ENCODE results near the gene OR8B3.

OR8B3 gene

GRCh38 chr11:124442847-124443246 is 44.0 kb upstream of the OR8B3 start:
- Histone ChIP-seq H3K9me3 (ENCODE audit: control insufficient read depth, insufficient read depth, low read length) (no peaks in the 10 kb centered on the region), H3K79me2 (ENCODE audit: control insufficient read depth, low read length) (no peaks in the 10 kb centered on the region), H3K36me3 (ENCODE audit: control insufficient read depth, low read length) (no peaks in the 10 kb centered on the region), H3K27ac (ENCODE audit: low read depth, low read length) (no peak overlapping the region), H3F3A (ENCODE audit: control insufficient read depth, insufficient read depth) (no peaks in the 10 kb centered on the region), H4K20me1 (ENCODE audit: control insufficient read depth, insufficient read depth, low read depth, low read length) (no peaks in the 10 kb centered on the region), H3K9me2 (replicated peaks; ENCODE audit: control insufficient read depth, low read length) (no peaks in the 10 kb centered on the region), H3K4me2 (ENCODE audit: low read length) (no peak overlapping the region), H3K4me3 (ENCODE audit: low read length) (no peak overlapping the region), H3K27me3 (ENCODE audit: control insufficient read depth, low read length) (no peaks in the 10 kb centered on the region), H3K4me1 (ENCODE audit: control insufficient read depth, low read length) (no peaks in the 10 kb centered on the region)
- TF ChIP-seq EZH2phosphoT487 (IDR thresholded peaks at IDR 0.05; ENCODE audit: borderline replicate concordance, low read length), result no peak
- TF ChIP-seq CTCF (IDR thresholded peaks at IDR 0.05; ENCODE audit: low read depth, low read length, poor library complexity, severe bottlenecking), result no peak

GRCh38 chr11:124442442-124442841 is 43.6 kb upstream of the OR8B3 start:
- no peaks in the 10 kb centered on the region for H3F3A ChIP-seq (ENCODE audit: control insufficient read depth, insufficient read depth)
- no peaks in the 10 kb centered on the region for H3K9me3 ChIP-seq (ENCODE audit: control insufficient read depth, insufficient read depth, low read length)
- no peaks in the 10 kb centered on the region for H3K27me3 ChIP-seq (ENCODE audit: control insufficient read depth, low read length)
- no peaks in the 10 kb centered on the region for H4K20me1 ChIP-seq (ENCODE audit: control insufficient read depth, insufficient read depth, low read depth, low read length)
- no peak overlapping the region for H3K4me3 ChIP-seq (ENCODE audit: low read length)
- H3K9me2 ChIP-seq (replicated peaks; ENCODE audit: control insufficient read depth, low read length), result no peaks in the 10 kb centered on the region
- H3K27ac ChIP-seq (ENCODE audit: low read depth, low read length), result no peak overlapping the region
- no peak for TF ChIP-seq CTCF (IDR thresholded peaks at IDR 0.05; ENCODE audit: low read depth, low read length, poor library complexity, severe bottlenecking)
- TF ChIP-seq EZH2phosphoT487 (IDR thresholded peaks at IDR 0.05; ENCODE audit: borderline replicate concordance, low read length), result no peak
- no peaks in the 10 kb centered on the region for H3K79me2 ChIP-seq (ENCODE audit: control insufficient read depth, low read length)
- no peaks in the 10 kb centered on the region for H3K4me1 ChIP-seq (ENCODE audit: control insufficient read depth, low read length)
- no peaks in the 10 kb centered on the region for H3K36me3 ChIP-seq (ENCODE audit: control insufficient read depth, low read length)
- H3K4me2 ChIP-seq (ENCODE audit: low read length), result no peak overlapping the region

- no peak overlapping the region for H3K4me2 ChIP-seq (ENCODE audit: low read length)
- no peaks in the 10 kb centered on the region for H4K20me1 ChIP-seq (ENCODE audit: control insufficient read depth, insufficient read depth, low read depth, low read length)
Measured at GRCh38 chr11:124441519-124441918, 42.7 kb upstream of the OR8B3 start.

More at GRCh38 chr11:124441519-124441918, 42.7 kb upstream of the OR8B3 start:
- H3K4me1 ChIP-seq (ENCODE audit: control insufficient read depth, low read length), result no peaks in the 10 kb centered on the region
- no peak overlapping the region for H3K4me3 ChIP-seq (ENCODE audit: low read length)
- no peak overlapping the region for H3K27ac ChIP-seq (ENCODE audit: low read depth, low read length)
- H3K27me3 ChIP-seq (ENCODE audit: control insufficient read depth, low read length), result no peaks in the 10 kb centered on the region
- TF ChIP-seq CTCF (IDR thresholded peaks at IDR 0.05; ENCODE audit: low read depth, low read length, poor library complexity, severe bottlenecking), result no peak
- no peak for TF ChIP-seq EZH2phosphoT487 (IDR thresholded peaks at IDR 0.05; ENCODE audit: borderline replicate concordance, low read length)
- H3K36me3 ChIP-seq (ENCODE audit: control insufficient read depth, low read length), result no peaks in the 10 kb centered on the region
- H3K9me3 ChIP-seq (ENCODE audit: control insufficient read depth, insufficient read depth, low read length), result no peaks in the 10 kb centered on the region
- no peaks in the 10 kb centered on the region for H3K9me2 ChIP-seq (replicated peaks; ENCODE audit: control insufficient read depth, low read length)
- H3F3A ChIP-seq (ENCODE audit: control insufficient read depth, insufficient read depth), result no peaks in the 10 kb centered on the region
- no peaks in the 10 kb centered on the region for H3K79me2 ChIP-seq (ENCODE audit: control insufficient read depth, low read length)
